ENCODE results near the gene LRRC36.
A peak's percentile ranks its signal among the peaks of the same experiment; 100 is the strongest.

Gene LRRC36

DNA sequence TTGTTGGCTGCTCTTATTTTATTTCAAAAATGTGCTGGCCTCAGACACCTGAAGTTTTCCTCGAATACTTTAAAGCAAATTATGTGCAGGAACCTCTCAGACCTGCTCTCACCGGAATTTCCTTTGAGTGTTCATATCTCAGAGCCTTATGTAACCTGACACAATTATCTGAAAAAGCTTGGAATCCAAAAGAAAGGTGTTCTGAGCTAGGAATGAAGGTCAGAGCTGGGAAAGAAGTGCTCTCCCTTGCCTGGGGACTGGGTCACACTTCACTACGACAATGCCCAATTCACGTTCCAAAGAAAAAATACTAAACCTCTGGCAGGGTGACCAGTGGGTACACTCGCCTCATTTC, 97.6 kb downstream of the LRRC36 start:
- DNase-seq (ENCODE audit: low read depth in 2 of 2): no peak

DNA sequence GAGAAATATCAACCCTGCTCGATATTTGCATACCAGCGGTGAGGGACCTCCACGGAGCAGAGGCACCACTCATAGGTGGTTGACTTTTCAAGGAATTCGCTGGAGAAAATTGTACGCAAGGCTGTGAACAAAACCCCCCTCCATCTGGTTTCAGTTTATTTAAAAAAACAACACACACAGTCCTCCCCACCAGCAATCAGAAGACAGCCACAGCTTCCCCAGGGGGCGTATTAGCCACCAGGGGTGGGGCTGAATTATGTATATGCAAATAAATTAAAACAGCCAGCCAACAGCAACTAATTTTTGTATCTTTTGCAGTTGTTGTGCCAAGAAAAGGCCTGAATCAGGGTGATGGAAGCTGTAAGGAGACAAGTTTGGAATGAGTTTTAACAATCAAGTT, 98.4 kb downstream of the LRRC36 start:
- peak; percentile 74 to 77 for DNase-seq (ENCODE audit: low read depth in 2 of 2)

DNA sequence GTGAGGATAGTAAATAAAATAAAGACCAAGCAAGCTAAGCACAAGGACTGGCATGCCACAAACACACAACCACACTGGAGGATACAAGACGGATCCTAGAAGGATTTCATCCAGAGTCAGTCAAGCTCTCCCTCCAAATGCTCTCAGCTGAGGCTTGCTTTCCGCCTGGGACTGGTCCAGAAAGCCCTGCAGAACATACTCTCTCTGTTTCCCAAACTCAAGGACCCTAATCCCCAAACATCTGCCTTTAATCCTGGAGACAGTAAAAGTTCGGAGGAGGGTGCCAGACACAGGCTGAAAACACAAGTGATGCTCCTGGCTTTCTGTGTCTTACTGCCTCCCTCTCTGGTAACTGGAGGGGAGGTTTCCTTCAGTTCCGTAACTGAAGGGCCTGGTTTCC, 99.0 kb downstream of the LRRC36 start:
- DNase-seq (ENCODE audit: low read depth in 2 of 2): no peak

DNA sequence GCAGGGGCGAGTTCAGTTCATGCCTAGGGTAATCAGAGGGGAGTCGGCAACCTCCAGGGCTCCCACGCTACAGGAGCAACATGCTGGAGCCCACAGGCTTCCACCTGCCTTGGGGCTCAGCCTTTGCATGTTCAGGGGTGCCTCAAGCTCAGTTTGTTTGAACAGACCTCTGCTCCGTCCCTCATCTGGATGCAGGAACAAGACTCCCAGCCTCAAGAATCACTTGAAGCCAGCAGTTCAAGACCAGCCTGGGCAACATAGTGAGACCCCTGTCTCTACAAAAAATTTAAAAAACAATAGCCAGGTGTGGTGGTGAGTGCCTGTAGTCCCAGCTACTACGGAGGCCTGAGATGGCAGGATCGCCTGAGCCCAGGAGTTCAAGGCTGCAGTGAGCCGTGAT, 99.4 kb downstream of the LRRC36 start:
- no peak for DNase-seq (ENCODE audit: low read depth in 2 of 2)

DNA sequence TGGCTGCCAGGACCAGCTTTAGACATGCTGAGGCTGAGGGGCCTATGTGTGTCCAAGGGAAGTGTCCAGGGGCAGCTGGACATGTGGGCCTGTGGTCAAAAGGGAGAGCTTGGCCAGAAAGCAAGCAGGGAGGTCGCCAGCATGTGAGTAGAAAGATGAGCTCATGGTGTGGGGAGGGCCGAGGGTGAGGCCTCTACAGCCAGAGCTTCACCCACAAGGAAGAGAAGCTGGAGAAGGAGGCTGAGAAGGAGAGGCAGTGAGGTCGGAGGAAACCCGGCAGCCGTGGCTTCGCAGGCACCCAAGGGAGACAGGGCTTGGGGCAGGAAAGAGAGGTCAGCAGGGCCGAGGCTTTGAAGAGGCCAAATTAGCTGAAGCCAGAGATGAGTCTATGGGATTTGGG, 100.3 kb downstream of the LRRC36 start:
- no peak for DNase-seq (ENCODE audit: low read depth in 2 of 2)

DNA sequence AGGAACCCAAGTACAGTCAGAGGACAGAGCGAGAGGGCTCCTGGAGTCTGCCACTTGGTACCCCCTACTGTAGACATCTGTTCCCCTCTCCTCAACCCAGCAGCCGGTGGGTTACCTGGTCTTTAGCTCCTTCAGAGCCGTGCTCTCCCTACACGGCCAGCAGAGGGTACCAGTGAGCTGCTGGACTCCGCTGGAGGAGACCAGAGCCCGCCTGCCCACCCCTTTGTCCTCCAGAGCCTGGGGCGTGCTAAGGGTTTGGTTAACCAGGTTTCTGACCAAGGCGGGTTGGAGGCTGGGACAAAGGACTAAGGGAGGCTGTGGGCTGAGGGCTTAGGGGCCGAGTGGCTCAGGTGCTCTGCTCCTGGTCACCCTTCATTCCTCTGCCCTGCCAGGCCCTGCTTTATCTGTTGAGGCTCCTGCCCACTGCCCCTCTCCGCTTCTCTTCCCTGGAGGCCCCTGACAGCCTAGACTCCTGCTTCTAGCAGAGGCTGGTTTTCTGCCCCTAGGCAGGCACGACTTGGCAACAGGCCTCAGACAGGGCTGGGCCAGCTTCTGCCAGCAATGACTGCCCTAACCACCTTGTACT, 101.6 kb downstream of the LRRC36 start:
- DNase-seq (ENCODE audit: low read depth in 2 of 2): no peak

DNA sequence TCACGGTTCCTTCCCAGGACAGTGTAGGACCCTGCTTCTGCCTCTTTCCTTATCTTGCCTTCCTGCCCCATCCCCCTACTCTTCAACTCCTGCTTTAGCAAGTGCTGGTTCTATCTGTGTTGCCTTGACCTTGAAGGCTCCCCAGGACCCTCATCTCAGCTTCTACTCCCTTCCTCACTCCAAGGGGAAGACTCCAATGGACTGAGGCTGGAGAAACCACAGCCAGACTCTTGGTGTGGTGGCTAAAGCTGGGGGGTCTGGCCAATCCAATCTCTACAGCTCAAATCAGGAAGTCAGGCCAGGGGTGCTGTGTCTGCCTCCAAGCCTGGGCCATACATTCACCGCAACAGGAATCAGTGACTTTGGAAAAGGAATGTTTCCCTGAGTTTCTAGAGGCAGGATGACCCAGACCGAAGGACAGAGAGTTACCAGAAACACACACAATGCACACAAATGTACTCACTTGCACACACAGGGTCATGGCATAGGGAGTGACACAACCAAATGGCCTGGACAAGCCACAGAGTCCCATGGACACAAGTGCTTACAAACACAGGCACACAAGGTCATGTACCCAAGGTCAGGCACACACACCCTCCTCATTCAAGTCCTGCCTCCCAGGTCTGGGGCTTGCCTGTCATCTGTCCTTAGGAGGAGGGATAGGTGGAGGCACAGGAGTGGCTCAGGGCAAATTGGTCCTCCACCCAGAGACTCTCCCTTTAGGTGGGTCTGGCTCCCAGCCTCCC, 102.6 kb downstream of the LRRC36 start:
- DNase-seq (ENCODE audit: low read depth in 2 of 2): no peak

DNA sequence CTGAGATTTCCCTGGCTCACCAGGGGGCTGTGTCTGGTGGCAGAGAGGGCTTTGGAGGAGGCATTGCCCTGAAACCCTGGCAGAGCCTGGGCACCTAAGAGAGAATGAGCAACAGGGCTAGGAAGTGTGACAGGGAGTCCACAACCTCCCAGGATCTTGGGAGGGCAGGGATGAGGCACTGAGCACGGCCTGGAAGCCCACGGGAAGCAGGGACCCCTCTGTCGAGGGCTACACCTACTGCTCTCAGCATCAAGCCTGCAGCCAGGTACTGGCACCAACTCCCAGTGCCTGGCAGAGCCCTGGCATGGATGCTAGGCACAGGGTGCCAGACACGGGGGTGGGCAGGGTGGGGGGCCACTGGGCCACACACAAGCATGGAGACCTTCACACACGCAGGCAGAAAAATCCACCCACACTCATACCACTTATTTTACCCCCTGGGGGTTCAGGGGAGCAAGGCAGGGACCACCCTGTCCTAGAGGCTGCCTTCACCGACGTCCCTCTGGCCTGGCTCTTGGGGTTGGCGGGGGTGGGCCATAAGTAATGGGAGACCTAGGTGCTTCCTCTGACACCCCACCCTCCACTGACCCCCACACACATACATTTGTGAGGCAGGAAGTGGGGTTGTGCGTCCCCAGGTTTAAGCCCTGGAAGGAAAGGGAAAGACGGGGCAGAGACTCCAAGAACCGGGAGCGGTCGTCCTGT, 103.3 kb downstream of the LRRC36 start:
- DNase-seq (ENCODE audit: low read depth in 2 of 2): no peak

DNA sequence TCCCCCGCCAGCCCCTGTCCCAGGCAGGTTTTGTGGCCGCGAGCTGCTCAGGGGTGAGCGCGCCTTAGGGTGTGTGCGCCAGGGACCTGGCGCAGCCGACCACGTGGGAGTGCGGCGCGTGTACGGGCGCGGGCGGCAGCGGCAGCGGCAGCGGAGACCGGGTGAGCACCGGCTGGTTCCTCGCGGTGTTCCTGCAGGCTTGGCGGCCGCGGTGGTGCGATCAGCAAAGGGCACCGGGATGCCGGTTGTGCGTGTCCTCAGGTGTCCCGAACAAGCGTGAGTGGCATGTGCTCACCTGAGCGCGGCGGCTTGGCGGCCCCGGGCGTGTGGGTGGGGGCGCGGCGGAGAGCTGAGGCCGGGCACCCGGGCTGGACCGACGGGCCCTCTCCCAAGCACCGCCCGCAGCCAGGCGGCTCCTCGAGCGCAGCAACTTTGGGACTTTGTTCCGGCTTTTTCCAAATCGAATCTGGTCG, 103.9 kb downstream of the LRRC36 start:
- no peak for DNase-seq (ENCODE audit: low read depth in 2 of 2)

DNA sequence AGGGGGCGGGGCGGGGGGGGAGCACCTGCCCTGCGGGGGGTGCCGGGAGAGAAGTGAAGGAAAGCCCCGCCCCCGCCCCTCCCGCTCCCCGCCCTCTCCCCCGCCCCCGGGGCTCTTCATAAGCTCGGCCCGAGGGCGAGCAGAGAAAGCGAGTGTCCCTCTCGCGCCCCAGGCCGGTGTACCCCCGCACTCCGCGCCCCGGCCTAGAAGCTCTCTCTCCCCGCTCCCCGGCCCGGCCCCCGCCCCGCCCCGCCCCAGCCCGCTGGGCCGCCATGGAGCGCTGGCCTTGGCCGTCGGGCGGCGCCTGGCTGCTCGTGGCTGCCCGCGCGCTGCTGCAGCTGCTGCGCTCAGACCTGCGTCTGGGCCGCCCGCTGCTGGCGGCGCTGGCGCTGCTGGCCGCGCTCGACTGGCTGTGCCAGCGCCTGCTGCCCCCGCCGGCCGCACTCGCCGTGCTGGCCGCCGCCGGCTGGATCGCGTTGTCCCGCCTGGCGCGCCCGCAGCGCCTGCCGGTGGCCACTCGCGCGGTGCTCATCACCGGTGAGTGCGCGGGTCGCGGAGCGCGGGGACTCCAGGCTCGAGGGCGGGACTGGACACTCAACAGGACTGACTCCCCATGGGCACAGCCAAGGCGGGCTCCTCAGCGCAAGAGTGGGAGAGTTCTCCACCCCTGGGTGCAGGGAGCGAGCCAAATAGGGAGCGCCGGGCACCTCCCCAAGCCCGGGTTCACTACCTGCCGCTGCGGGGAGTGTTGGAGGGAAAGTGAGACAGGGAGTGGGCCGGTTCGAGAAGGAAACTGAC, 104.6 kb downstream of the LRRC36 start, which contains the start of gene HSD11B2:
Gene HSD11B2, plus strand, starts transcription at position 145 of the 798 bp plus-strand sequence. Its CDS starts 128 bp downstream, at position 273.
- DNase-seq (ENCODE audit: low read depth in 2 of 2): no peak

DNA sequence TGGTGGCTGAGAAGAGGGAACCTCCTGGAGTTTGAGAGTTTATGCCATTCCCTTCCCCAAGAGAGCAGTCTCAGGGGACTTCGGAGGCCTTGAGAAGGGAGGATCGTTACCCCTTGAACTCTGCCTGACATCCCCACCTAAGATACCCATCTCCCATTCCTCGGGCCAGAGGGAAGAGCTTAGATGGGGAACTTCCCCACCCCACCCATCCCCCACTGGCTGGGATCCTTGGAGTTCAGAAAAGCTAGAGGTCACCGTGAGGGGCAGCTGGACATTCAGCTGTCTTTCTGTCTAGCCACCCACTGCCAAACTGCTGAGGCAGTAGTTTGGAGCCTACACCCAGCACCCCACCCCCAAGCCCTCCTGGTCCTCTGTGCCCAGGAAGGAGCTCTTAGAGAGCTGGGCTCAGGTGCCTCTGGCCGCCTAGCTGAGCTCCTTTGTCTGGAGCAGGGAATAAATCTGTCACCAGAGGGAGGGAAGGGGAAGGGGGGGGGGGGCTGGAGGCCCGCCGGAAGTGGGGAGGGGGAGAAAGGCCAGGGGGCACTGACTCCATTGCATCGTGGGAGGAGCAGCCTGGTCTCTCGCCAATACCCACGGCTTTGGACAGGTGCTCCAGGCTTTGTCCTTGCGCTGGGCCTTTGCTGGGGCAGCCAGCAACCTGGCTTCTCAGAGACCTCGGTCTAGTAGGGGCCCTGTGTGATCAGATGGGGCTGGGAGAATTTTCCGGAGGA, 105.3 kb downstream of the LRRC36 start:
- no peak for DNase-seq (ENCODE audit: low read depth in 2 of 2)

DNA sequence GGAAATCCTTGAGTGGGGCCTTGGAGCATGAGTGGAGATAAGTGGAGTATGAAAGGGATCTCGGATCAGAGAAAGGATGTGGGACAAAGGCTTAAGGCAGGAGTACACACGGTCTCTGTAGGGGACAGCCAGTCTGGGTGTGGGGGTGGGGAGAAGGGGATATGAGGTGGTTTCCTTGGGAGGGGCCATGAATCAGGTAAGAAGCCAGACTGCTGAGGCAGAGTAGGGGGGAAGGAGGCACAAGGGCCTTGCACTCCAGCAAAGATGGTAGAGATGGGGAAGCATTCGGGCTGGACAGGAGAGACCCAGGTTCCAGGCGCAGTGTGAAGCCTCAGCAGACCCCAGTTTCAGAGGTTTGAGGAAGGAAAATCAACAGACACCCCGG, 105.9 kb downstream of the LRRC36 start:
- DNase-seq (ENCODE audit: low read depth in 2 of 2): no peak

DNA sequence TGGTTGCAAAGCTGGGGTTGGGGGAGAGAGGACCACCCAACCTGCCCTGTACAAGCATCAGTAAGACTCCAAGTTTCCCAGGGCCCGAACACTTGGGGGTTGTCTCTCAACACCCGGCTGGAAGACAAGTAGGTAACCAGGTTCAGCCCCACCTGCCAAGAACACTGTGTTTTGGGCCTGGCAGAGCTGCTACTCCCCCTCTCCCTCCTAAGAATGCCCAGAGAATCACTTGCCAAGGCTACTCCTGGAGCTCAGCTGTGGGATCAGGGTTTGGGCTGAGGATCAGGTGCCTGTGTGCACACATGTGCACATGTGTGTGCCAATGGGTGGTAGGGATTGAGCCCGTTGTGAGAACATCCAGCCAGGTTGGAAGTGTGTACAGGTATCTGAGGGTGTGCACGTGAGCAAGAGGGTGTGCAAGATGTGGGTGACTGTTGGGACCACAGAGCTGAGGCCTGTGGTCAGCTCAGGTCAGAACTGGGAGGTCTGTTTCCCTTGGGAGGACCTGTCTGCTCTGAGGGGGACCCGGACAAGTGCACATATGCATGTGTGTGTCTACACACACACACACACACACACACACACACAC, 106.6 kb downstream of the LRRC36 start:
- DNase-seq (ENCODE audit: low read depth in 2 of 2): no peak
